ENCODE results near the gene MX1. TPM values are rescaled to one million over a fixed set of nuclear protein-coding genes. Genes with fewer than 3 reads are reported as not detected.

MX1 gene
- polyA plus RNA-seq, 3 donors, result 42.7 to 73.3 (median 60.5) TPM

DNA sequence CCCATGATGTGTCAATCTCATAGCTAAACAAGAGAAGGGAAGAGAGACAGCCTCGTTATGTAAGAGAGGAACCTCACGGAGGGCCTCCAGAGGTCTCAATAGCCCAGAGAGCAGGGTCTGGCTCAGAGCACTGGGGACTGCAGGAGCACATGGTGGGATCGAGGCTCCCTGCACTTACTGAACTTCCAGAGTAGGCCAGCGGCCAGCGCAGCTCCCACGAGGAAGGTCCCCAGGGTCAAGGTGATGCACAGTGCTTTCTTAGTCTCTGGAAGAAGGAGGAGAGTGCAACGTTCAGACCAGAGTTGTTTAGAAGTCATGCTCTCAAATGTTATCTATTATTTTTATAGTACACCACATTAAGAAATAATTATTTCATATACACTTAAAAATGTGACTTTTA is 63.3 kb downstream of the MX1 start:
- TF ChIP-seq, protein P1, sequence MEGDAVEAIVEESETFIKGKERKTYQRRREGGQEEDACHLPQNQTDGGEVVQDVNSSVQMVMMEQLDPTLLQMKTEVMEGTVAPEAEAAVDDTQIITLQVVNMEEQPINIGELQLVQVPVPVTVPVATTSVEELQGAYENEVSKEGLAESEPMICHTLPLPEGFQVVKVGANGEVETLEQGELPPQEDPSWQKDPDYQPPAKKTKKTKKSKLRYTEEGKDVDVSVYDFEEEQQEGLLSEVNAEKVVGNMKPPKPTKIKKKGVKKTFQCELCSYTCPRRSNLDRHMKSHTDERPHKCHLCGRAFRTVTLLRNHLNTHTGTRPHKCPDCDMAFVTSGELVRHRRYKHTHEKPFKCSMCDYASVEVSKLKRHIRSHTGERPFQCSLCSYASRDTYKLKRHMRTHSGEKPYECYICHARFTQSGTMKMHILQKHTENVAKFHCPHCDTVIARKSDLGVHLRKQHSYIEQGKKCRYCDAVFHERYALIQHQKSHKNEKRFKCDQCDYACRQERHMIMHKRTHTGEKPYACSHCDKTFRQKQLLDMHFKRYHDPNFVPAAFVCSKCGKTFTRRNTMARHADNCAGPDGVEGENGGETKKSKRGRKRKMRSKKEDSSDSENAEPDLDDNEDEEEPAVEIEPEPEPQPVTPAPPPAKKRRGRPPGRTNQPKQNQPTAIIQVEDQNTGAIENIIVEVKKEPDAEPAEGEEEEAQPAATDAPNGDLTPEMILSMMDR (IDR thresholded peaks at IDR 0.05), result no peak
- intact Hi-C loops (cut with micrococcal nuclease), result no loop called here
- Histone ChIP-seq H2AFZ (ENCODE audit: insufficient read depth, low read depth, low read length, poor library complexity, severe bottlenecking) (no peak overlapping the region), H4K20me1 (ENCODE audit: insufficient read depth, low read length) (no peaks in the 10 kb centered on the region), H3K4me2 (replicated peaks; ENCODE audit: extremely low read depth, low read length, poor library complexity, severe bottlenecking) (no peak overlapping the region), H3K4me1 (ENCODE audit: control insufficient read depth in 1 of 2, insufficient read depth in 2 of 2, low read length in 2 of 2) (no peaks in the 10 kb centered on the region), H3K9ac (ENCODE audit: insufficient read depth, low read length, poor library complexity, severe bottlenecking) (no peak overlapping the region), H3K79me2 (ENCODE audit: insufficient read depth, low read length) (no peaks in the 10 kb centered on the region), H3K27me3 (ENCODE audit: control insufficient read depth in 2 of 2, insufficient read depth in 2 of 2, low read length in 2 of 2) (no peaks in the 10 kb centered on the region), H3K27ac (ENCODE audit: low read depth in 1 of 2, low read length in 2 of 2) (no peak overlapping the region), H3K36me3 (replicated peaks in 1 of 2; ENCODE audit: control insufficient read depth in 1 of 2, insufficient read depth in 2 of 2, low read length in 2 of 2) (no peaks in the 10 kb centered on the region), H3K9me3 (replicated peaks in 1 of 2; ENCODE audit: control insufficient read depth in 1 of 2, insufficient read depth in 1 of 2, low read length in 2 of 2) (no peaks in the 10 kb centered on the region), H3K4me3 (replicated peaks in 1 of 3; ENCODE audit: low read depth in 2 of 3, low read length in 3 of 3) (no peak overlapping the region)
- Mint-ChIP-seq H3K9me3 (no peaks in the 10 kb centered on the region), H3K4me3 (no peak overlapping the region), H3K27ac (no peak overlapping the region), H3K36me3 (no peaks in the 10 kb centered on the region), H3K4me1 (no peaks in the 10 kb centered on the region), H3K27me3 (ENCODE audit: low read depth in 3 of 3) (peaks cover 1 to 16% (median 11%) of the 10 kb centered on the region in 3 donors)
- DNase-seq, result no peak
- WGBS (ENCODE audit: insufficient coverage), result 97% methylated on average over 5 of the region's 7 CpGs

GRCh38 chr21:41490330-41490729 is 64.3 kb downstream of the MX1 start:
- Histone ChIP-seq H3K27ac (ENCODE audit: low read depth in 1 of 2, low read length in 2 of 2) (no peak overlapping the region), H3K36me3 (replicated peaks in 1 of 2; ENCODE audit: control insufficient read depth in 1 of 2, insufficient read depth in 2 of 2, low read length in 2 of 2) (no peaks in the 10 kb centered on the region), H3K4me2 (replicated peaks; ENCODE audit: extremely low read depth, low read length, poor library complexity, severe bottlenecking) (no peak overlapping the region), H3K9me3 (replicated peaks in 1 of 2; ENCODE audit: control insufficient read depth in 1 of 2, insufficient read depth in 1 of 2, low read length in 2 of 2) (no peaks in the 10 kb centered on the region), H4K20me1 (ENCODE audit: insufficient read depth, low read length) (no peaks in the 10 kb centered on the region), H3K4me3 (replicated peaks in 1 of 3; ENCODE audit: low read depth in 2 of 3, low read length in 3 of 3) (no peak overlapping the region), H3K9ac (ENCODE audit: insufficient read depth, low read length, poor library complexity, severe bottlenecking) (no peak overlapping the region), H3K4me1 (ENCODE audit: control insufficient read depth in 1 of 2, insufficient read depth in 2 of 2, low read length in 2 of 2) (no peaks in the 10 kb centered on the region), H2AFZ (ENCODE audit: insufficient read depth, low read depth, low read length, poor library complexity, severe bottlenecking) (no peak overlapping the region), H3K79me2 (ENCODE audit: insufficient read depth, low read length) (no peaks in the 10 kb centered on the region), H3K27me3 (ENCODE audit: control insufficient read depth in 2 of 2, insufficient read depth in 2 of 2, low read length in 2 of 2) (no peaks in the 10 kb centered on the region)
- intact Hi-C loops (cut with micrococcal nuclease), result no loop called here
- no peaks in the 10 kb centered on the region for H3K9me3 Mint-ChIP-seq
- no peaks in the 10 kb centered on the region for H3K4me1 Mint-ChIP-seq
- peaks cover 1 to 16% (median 14%) of the 10 kb centered on the region in 3 donors for H3K27me3 Mint-ChIP-seq (ENCODE audit: low read depth in 3 of 3)
- no peak overlapping the region for H3K27ac Mint-ChIP-seq
- DNase-seq, result no peak
- no peak overlapping the region for H3K4me3 Mint-ChIP-seq
- H3K36me3 Mint-ChIP-seq, result no peaks in the 10 kb centered on the region
- TF ChIP-seq, protein P1 (IDR thresholded peaks at IDR 0.05), result no peak
- 64% methylated on average over 2 of the region's 4 CpGs for WGBS (ENCODE audit: insufficient coverage)
